ENCODE data around the gene MYRFL. TPM values are rescaled to one million over a fixed set of nuclear protein-coding genes. Genes with fewer than 3 reads are reported as not detected.

MYRFL gene
- total and polyA plus RNA-seq, 9 donors: 0.24 to 0.38 TPM; not detected in 7

DNA sequence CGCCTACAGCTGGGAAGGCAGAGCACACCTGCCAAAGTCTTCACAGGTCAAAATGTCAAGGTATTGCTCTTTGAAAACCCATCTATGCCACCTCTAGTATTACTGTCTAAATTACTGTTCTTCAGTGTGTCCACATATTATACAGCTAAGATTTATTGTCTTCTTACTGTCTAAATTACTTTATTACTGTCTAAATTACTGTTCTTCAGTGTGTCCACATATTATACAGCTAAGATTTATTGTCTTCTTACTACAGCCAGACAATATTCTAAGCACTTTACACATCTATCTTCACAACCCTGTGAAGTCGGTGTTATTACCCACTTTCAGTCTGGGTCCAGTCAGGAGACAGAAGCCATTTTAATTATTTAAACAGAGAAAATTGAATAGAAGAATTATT is 173.9 kb downstream of the MYRFL start:
- no peaks in the 10 kb centered on the region for H3K27me3 ChIP-seq
- 96 to 100% (median 96%) methylated on average over 2 of the region's 2 CpGs for WGBS, 3 donors
- no peak overlapping the region for H3K4me3 ChIP-seq
- H3K36me3 ChIP-seq: no peaks in the 10 kb centered on the region
- intact Hi-C loops (cut with DNase I): no loop called here
- H3K4me1 ChIP-seq (ENCODE audit: insufficient read depth): peaks cover 2% of the 10 kb centered on the region
- no peaks in the 10 kb centered on the region for H3K9me3 ChIP-seq
- no peak overlapping the region for H3K27ac ChIP-seq
- no peak for DNase-seq
- TF ChIP-seq, protein P1, sequence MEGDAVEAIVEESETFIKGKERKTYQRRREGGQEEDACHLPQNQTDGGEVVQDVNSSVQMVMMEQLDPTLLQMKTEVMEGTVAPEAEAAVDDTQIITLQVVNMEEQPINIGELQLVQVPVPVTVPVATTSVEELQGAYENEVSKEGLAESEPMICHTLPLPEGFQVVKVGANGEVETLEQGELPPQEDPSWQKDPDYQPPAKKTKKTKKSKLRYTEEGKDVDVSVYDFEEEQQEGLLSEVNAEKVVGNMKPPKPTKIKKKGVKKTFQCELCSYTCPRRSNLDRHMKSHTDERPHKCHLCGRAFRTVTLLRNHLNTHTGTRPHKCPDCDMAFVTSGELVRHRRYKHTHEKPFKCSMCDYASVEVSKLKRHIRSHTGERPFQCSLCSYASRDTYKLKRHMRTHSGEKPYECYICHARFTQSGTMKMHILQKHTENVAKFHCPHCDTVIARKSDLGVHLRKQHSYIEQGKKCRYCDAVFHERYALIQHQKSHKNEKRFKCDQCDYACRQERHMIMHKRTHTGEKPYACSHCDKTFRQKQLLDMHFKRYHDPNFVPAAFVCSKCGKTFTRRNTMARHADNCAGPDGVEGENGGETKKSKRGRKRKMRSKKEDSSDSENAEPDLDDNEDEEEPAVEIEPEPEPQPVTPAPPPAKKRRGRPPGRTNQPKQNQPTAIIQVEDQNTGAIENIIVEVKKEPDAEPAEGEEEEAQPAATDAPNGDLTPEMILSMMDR (IDR thresholded peaks at IDR 0.05): no peak
- TF ChIP-seq EP300 (IDR thresholded peaks at IDR 0.05): no peak
- TF ChIP-seq POLR2A (IDR thresholded peaks at IDR 0.05): no peak

GRCh38 chr12:69999561-69999960 is 174.5 kb downstream of the MYRFL start:
- H3K4me3 ChIP-seq: no peak overlapping the region
- no peak overlapping the region for H3K27ac ChIP-seq
- no peaks in the 10 kb centered on the region for H3K9me3 ChIP-seq
- no peaks in the 10 kb centered on the region for H3K36me3 ChIP-seq
- TF ChIP-seq, protein P1 (IDR thresholded peaks at IDR 0.05): no peak
- TF ChIP-seq POLR2A (IDR thresholded peaks at IDR 0.05): no peak
- no peak for TF ChIP-seq EP300 (IDR thresholded peaks at IDR 0.05)
- no peaks in the 10 kb centered on the region for H3K27me3 ChIP-seq
- DNase-seq: no peak
- intact Hi-C loops (cut with DNase I): no loop called here
- H3K4me1 ChIP-seq (ENCODE audit: insufficient read depth): peaks cover 2% of the 10 kb centered on the region
- 84 to 91% (median 85%) methylated on average over 3 of the region's 3 CpGs for WGBS, 3 donors

GRCh38 chr12:70002097-70002911 is 177.3 kb downstream of the MYRFL start:
- no peaks in the 10 kb centered on the region for H3K36me3 ChIP-seq
- 21 to 32% (median 27%) methylated on average over 3 of the region's 3 CpGs for WGBS, 3 donors
- peak in 2 of 5 donors; percentile 17 to 47 for DNase-seq
- no peak overlapping the region for H3K4me3 ChIP-seq
- intact Hi-C loops (cut with DNase I): no loop called here
- peaks cover 2% of the 10 kb centered on the region for H3K4me1 ChIP-seq (ENCODE audit: insufficient read depth)
- no peak for TF ChIP-seq EP300 (IDR thresholded peaks at IDR 0.05)
- TF ChIP-seq POLR2A (IDR thresholded peaks at IDR 0.05): no peak
- TF ChIP-seq, protein P1 (IDR thresholded peaks at IDR 0.05): no peak
- H3K27ac ChIP-seq: no peak overlapping the region
- H3K9me3 ChIP-seq: no peaks in the 10 kb centered on the region
- no peaks in the 10 kb centered on the region for H3K27me3 ChIP-seq

DNA sequence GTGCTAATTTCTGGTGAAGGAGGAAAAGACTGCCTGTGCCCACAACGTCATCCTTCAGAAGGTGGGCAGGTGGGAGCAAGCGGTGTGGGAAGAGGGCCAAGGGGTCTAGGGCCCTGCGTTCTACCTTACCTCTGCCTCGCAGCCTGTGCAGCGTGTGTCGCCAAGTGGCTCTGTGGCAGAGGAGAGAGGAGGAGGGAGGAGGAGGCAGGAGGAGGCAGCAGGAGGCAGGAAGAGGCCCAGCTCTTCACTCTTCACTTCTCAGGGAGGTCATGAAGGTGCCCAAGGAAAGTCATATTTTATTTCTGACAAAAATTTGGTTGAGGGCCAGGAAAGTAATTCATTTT is 177.9 kb downstream of the MYRFL start:
- no peak overlapping the region for H3K4me3 ChIP-seq
- no peak overlapping the region for H3K27ac ChIP-seq
- H3K36me3 ChIP-seq: no peaks in the 10 kb centered on the region
- H3K9me3 ChIP-seq: no peaks in the 10 kb centered on the region
- DNase-seq: no peak
- intact Hi-C loops (cut with DNase I): no loop called here
- no peaks in the 10 kb centered on the region for H3K27me3 ChIP-seq
- no peak for TF ChIP-seq EP300 (IDR thresholded peaks at IDR 0.05)
- TF ChIP-seq POLR2A (IDR thresholded peaks at IDR 0.05): no peak
- TF ChIP-seq, protein P1 (IDR thresholded peaks at IDR 0.05): no peak
- peaks cover 2% of the 10 kb centered on the region for H3K4me1 ChIP-seq (ENCODE audit: insufficient read depth)
- 42 to 55% (median 53%) methylated on average over 6 of the region's 6 CpGs for WGBS, 3 donors
